NCI-H446 (cell line): Measurements from ENCODE around the gene KLHL25.
"Not testable (repeated sequence)": the region's sequence is repeated elsewhere in the genome, so short reads cannot be mapped to it uniquely, and the experiment has no call there.

Experiments used
- DNase-seq, 2 experiments: peaks; one replicate each; lab custom pipeline; 2025; lab: John Stamatoyannopoulos, UW

The KLHL25 gene, protein sequence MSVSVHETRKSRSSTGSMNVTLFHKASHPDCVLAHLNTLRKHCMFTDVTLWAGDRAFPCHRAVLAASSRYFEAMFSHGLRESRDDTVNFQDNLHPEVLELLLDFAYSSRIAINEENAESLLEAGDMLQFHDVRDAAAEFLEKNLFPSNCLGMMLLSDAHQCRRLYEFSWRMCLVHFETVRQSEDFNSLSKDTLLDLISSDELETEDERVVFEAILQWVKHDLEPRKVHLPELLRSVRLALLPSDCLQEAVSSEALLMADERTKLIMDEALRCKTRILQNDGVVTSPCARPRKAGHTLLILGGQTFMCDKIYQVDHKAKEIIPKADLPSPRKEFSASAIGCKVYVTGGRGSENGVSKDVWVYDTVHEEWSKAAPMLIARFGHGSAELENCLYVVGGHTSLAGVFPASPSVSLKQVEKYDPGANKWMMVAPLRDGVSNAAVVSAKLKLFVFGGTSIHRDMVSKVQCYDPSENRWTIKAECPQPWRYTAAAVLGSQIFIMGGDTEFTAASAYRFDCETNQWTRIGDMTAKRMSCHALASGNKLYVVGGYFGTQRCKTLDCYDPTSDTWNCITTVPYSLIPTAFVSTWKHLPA

DNA sequence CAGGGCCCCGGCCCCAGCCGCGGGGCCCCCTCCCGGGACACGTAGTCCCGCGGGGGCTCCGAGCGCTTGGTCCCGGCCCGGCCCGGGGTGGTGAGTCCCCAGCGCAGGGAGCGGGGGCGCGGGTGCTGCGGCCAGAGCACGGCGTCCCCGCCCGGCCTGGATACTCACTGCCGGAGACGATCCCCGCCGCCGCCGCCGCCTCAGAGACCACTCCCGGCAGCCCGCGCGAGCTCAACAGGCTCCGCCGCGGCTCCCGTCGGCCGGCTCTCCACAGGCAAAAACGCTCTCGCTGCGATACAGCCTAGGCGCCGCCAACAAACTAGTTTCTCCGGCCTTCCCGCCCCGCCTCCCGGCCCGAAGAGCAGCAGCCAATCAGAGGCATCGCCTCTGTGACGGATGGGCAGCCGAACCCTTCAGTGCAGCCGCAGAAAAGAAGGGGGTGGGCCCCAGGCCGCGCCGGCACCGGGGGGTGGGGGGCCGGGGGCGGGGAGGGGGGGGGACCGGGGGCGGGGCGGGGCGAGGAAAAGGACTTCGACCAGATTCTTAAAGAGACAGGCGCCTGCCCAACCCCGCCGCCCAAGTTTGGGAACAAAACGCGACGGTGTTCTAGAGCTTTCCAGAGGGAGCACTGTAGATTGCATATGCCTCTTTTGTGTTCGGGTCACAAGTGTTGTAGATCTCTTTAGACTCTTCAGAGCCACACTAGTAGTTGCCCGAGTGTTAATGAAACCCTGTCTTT, at the start of gene KLHL25:
Gene KLHL25, minus strand, starts transcription at position 328 of the 739 bp plus-strand sequence. CDS start 25,115 bp downstream, outside the sequence.
- peak; percentile 78 to 94 for DNase-seq

DNA sequence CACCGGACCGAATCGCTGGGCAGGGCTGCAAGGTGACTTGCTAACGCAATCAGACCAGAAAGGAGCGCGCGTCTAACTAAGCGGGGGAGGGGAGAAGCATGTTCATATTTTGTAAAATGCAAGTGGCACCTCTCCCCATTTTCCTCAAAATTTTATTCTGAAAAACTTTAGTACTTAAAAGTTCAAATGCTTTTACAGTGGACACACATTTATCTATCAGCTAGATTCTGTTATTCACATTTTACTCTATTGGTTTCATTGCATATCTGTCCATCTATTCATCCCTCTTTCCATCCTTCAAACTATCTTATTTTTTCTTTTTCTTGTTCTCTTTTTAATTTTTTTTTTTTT, 46.1 kb upstream of the KLHL25 start:
- no peak for DNase-seq

DNA sequence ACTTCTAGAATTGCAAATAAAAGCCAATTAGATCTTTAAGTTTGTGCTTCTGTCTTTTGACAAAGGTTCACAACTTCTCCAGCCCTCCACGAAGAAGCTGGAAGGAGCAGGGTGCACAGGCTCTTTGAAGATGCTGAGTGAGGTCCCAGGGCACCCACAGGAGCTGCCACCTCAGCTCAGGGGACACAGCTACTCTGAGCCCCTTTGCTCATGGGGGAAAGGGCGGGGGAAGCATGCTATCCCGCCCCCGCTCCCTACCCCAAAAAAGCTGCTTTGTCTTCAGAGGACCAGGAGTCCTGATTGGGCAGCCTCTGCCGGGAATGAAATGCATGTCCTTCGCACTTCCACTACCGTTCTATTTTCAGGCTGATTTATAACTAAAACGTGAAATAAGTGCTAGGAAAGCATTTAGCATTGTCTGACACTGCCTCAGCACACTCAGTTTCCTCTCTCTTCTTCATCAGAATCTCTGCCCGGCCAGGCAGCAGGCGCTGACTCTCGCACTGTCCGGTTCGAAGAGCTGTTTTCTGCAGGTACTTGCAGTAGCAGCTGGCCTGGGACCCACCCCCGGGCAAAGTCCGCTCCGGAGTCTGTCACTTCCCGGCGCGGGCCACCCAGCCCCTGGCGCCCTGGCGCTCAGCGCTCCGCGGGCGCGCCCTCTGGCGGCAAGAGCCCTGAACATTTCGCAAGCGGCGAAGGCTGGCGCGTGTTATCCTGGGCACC, 45.5 kb upstream of the KLHL25 start:
- DNase-seq = peak; percentile 2 to 80

DNA sequence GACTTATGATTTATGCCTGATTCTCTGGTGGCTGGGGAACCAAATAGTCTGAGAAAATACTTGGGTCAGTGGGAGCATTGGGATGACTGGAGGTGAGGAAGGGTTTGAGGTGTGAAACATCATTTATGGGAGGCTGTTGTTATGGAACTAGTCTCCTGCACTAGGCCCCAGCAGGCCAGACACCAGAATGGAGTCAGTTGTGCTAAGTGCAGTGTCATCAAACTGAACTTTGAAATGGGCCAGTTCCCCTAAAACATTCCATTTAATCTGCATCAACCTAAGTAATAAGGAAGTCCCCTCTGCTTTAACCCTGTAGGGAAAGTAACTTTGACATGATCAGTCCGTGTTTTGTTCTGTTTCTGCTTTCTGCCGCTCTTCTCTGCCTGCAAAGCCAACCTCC, 44.9 kb upstream of the KLHL25 start:
- no peak for DNase-seq

DNA sequence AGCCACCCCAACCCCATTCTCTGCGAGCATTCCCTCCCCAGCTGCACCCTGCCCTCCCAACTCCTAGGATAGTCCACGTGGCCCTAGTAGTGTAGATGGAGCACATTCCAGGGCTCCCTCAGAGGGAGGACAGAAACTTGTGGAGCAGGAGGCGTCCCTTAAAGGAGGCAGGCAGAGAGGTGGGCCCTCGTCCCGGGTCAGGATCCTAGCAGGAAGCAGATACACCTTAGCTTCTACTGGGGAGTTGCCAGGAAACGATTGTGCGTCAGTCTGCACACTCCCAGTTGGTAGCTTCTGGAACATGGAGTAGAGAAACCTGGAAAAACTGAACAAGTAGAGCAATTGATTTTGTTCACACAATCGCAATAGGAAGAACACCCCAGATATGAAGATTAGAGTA, 43.9 kb upstream of the KLHL25 start:
- DNase-seq = no peak

DNA sequence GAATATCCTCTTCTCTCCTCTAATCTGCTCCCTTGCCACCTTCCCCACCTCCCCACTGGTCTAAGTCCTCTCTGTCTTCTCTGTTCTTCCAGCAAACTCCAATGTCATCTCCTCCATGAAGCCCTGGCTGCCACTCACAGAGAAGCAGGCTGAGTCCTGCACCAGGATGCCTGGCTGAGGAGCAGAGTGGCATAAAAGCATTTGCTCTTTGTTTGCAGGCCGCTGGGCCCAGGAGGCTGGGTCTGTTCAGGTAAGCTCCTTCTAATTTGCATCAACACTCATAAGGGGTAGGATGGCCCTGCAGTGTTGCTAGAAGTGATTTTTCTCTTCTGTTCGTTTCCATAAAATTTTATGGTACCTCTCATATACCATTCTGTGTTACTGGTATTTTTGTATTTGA, 43.2 kb upstream of the KLHL25 start:
- no peak for DNase-seq

DNA sequence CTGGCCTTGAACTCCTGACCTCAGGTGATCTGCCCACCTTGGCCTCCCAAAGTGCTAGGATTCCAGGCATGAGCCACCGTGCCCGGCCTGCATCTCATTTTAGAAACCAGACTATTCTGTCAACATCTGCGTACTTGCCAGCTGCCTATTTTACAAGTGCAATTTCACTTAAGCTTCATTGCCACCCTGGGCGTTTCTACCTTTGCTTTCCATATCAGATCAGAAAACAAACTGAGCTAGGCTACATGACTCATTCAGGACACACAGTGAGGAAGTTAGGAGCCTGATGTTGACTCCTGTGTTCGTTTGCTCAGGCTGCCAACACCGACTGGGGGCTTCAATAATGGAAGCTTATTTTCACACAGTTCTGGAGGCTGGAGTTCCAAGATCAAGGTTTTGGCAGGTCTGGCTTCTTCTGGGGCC, 42.3 kb upstream of the KLHL25 start:
- DNase-seq = peak in 1 of 2 experiments; percentile 25

DNA sequence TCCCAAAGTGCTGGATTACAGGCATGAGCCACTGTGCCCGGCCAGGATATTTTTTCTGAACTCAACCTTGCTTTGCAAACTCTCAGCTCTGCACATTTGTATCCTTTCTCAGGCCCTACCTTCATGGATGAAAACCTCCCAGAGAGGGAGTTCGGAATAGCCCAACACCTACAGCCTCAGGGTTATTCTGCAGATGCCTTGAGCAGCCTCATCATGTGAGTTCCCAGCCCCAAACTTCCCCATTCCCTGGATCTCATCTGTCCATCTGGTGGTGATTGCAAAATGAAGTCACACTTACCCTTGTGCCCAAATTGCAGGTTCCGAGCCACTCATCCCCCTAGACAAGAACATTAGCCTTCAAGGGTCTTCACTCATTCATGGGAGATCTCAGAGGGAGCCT, 39.9 kb upstream of the KLHL25 start:
- DNase-seq = no peak

DNA sequence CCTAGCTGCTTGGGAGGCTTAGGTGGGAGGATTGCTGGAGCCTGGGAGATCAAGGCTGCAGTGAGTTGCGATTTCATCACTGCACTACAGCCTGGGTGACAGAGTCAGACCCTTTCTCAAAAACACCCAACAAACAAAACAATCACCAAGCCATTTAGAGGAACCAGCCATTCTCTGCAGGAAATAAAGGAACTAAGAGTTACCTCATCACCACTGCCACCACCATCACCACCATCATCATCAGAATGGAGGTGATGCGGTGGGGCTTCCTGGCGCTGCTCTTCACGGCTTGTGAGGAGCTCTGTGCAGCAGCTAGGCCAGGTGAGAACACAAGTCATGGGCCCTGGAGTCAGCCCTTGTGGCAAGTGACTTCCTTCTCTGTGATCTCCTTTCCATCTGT, 37.7 kb upstream of the KLHL25 start:
- DNase-seq = no peak

DNA sequence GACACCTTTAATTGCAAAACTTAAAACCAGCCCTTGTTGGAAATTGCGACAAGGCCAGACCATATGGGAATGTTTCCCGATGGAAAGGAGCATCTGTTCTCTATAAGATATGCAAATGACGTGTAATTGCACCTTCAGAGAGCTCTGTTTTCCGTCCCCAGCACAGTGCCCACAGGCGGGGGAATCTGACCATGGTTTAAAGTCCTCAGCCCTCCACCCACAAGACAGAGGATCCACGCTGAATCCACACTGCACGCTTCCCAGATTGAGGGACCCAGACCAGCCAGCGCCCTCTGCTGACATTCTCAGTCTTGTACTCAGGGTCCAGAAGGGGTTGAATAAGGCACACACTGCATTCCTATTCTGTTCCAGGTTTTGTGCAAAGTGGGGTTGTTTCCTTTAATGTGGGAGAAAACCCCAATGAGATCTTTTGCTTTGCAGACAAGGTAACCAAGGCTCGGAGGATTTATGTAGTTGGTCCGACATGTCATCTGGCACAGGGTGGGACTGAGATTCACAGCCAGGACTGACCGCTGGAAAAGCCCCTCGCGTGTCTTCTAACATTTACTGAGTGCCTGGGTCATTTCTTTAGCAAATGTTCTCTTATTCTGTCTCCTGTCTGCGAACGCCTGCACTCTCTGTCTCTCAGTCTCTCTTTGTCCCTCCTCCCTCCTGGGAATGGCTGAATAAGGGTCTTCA, 36.8 kb upstream of the KLHL25 start:
- DNase-seq = peak; percentile 21 to 64

DNA sequence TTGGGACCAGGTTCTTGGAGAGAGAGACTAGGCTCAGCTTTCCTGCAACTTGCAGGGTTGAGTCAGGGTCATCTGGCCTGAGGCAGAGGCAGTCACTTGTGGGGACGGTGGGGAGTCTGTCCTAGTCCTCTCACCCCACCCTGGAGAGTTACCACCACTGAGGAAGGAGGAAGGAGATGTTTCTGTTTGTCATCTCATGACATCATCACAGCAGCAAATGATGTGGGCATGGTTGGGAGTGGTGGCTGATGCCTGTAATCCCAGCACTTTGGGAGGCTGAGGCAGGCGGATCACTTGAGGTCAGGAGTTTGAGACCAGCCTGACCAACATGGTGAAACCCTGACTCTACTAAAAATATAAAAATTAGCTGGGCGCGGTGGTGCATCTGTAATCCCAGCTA, 35.0 kb upstream of the KLHL25 start:
- DNase-seq = not testable (repeated sequence)

DNA sequence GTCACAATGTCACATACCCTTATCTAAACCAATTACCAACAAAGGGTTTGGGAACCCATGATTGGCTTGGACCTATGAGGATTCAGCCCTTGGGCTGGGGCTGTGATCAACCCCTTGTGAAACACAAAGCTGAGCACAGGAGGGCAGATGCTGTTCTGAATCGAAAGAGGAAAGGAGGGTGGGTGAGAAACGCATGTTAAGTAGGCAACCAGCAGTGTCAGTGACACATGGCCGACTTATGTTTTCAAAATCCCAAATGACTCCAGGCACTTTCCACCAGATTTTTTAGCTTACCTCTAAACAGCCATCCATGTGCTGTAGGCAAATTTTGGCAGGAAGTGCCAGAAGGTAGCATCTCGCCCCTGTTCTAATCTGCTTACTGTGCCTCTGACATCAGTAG, 34.1 kb upstream of the KLHL25 start:
- peak in 1 of 2 experiments; percentile 15 for DNase-seq

DNA sequence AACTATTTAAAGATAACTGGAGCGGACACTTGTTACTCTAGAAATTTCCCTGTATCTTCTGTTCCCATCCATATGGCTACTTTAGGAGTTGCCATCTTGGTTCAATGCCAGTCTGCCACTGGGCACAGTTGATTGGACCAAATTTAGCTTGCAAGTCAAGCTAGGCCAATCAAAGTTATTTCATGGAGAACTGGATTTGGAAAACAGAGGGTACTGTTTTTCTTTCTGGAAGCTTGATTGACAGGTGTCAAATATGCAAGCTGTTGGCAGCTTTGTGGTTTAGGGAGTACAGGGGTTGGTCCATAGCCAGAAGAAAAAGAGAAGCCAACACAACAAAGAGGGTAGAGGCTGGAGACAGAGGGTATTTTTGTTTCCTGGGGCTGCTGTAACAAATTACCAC, 33.4 kb upstream of the KLHL25 start:
- DNase-seq = peak; percentile 52 to 88

DNA sequence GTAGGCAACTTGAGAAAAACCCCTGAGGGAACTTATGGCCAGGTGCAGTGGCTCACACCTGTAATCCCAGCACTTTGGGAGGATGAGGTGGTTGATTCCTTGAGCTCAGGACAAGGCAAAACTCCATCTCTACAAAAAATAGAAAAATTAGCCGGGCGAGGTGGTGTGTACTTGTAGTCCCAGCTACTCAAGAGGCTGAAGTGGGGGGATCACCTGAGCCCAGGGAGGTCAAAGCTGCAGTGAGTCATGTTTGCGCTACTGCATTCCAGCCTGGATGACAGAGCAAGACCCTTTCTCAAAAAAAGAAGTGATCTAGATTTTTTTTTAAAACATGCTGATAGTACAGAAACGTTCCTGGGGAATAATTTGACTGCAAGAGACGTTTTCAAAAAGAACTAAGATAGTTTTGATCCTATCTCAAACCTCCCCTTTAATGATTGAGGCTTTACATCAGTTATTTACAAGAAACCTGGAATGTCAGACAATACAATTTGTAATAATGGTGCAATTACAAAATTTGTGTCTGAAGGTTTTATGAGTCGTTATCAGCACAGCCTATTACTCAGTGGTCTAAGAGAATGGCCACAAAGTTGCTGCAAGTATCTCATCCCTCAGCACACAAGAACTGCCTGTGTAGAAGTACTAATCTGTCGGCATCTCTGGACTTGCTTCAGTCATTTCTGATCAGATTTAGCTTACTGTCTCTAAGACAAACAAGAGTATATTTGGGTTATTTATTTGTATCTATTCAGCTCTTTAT, 32.2 kb upstream of the KLHL25 start:
- no peak for DNase-seq

DNA sequence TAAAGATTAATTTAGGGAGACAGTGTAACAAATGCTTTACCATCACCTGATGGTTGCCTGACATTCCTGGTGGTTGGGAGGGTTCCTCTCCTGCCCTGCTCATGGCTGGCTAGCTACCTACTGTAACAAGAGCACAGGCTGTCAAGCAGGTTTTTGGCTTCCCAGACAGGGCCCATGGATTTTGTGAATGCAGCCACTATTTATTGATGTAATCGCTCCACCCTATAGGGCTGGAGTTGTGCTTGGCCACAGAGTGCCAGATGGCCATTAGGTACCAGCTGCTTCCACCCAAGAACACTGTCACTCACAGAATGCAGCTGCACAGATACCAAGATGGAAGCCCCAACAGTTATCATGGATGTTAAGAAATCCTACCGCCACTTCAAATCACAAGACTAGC, 31.0 kb upstream of the KLHL25 start:
- peak in 1 of 2 experiments; percentile 38 for DNase-seq

DNA sequence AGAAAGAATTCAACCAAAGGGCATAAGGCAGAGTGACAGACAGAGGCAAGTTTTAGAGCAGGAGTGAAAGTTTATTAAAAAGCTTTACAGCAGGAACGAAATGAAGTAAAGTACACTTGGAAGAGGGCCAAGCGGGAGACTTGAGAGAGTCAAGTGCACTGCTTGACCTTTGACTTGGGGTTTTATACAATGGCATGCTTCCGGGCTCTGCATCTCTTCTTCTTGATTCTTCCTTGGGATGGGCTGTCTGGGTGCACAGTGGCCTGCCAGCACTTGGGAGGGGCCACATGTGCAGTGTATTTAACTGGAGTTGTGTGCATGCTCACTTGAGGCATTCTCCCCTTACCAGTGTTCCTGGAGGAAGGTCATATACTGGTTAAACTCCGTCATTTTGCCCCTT, 30.4 kb upstream of the KLHL25 start:
- DNase-seq = no peak

DNA sequence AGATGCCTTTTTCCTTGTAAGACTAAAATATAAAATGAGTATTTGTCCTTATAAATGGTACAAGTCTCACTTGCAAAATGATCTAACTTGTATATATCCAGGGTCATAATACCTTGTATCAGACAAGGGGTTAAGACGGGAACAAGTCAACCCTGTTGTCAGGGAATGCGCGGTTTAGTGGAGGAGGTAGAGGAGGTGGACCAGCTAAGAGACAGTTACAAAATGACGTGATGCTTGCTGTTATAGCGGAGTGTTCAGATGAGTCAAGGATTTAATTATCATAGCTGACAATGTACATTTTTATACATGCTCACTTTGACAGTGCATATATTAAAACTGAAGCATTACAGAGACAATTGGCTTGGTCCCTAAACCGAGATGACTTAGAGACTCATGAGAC, 26.8 kb upstream of the KLHL25 start:
- DNase-seq = no peak

DNA sequence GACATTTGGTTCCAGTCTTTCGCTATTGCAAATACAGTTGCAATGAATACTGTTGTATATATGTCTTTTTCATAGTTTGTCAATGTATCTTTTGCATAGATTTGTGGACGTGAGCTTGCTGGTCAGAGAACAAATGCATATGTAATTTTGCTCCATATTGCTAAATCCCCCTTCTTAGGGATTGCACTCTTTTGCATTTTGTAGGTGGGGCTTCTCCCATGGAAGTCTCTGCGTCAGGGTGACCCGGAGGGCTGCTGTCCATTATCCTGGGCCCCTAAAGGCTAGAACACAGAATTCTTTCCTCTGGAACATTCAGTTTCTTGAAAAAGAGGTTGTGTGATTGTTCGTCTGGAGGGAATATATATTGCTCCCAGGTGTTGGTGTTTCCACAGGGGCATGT, 25.2 kb upstream of the KLHL25 start:
- DNase-seq = no peak

DNA sequence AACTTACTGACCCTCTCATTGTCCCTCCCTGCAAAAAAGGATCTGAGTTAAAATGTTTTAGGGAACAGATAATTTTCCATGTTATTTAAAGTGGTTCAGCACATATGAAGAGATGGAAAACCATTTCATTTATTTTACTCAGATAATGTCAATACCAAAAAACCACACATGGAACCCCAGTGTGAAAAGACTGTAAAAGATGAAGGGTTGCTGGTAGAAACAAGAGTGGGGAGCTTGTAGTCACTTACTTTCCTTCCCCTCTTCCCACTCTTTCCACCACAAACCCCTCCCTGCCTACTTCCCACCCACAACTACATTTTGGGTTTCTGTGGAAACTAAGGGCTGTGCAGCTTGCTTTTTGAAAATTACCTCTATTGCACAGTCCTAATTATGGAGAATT, 18.5 kb upstream of the KLHL25 start:
- no peak for DNase-seq

DNA sequence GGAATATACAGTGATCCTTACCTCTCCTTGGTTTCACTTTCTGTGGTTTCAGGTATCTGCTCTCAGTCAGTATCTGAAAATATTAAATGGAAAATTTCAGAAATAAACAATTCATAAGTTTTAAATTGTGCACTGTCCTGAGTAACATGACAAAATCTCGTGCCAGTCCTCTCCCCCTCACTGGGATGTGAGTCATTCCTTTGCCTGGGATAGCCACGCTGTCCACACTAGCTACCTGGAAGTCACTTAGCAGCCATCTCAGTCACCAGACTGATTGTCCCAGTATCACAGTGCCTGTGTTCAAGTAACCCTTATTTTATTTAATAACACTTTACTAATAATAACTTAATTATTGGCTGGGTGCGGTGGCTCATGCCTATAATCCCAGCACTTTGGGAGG, 15.3 kb upstream of the KLHL25 start:
- no peak for DNase-seq

DNA sequence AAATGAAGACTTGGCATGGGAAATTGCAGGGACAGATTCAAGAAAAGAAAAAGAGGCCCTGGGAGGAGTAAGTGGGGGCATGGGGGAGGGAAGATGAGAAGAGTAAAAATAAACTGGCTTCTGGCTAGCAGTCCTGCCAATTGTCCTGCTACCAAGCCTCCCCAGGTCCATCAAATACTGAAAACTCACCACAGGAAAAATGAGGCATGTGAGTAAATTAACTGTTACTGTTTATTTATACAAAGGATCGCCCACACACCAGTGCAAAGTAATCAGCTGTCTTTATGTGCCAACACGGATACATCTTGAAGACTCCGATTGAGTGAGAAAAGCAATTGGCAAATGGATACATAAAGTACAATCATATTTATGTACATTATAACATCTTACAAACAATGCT, 10.7 kb upstream of the KLHL25 start:
- DNase-seq = no peak
